Type B pancreatic cell (in vitro differentiated cells): ENCODE results near the gene SNTB2. TPM values are rescaled to one million over a fixed set of nuclear protein-coding genes. Genes with fewer than 3 reads are reported as not detected.

ENCODE experiments used
- DNase-seq: peaks from one replicate; pipeline ENCODE4 v3.0.0; 2021; ENCODE audit warnings: mixed read lengths; ENCODE audit not compliant: unreplicated experiment; ENCODE audit errors: extremely low spot score
- H3K27ac Mint-ChIP-seq: 2 replicates; pipeline ENCODE4 v1.8.0; 2021; ENCODE audit warnings: mild to moderate bottlenecking, mixed read lengths
- H3K27me3 Mint-ChIP-seq: 2 replicates; pipeline ENCODE4 v1.8.0; 2021; ENCODE audit warnings: mixed read lengths
- H3K36me3 Mint-ChIP-seq: 2 replicates; pipeline ENCODE4 v1.8.0; 2021; ENCODE audit warnings: mixed read lengths
- H3K4me1 Mint-ChIP-seq: one replicate; pipeline ENCODE4 v1.8.0; 2021; ENCODE audit warnings: mixed read lengths; ENCODE audit not compliant: unreplicated experiment
- H3K4me3 Mint-ChIP-seq: 2 replicates; pipeline ENCODE4 v1.8.0; 2021; ENCODE audit warnings: mild to moderate bottlenecking, mixed read lengths
- H3K9me3 Mint-ChIP-seq: 2 replicates; pipeline ENCODE4 v1.8.0; 2021; ENCODE audit warnings: mixed read lengths
- total RNA-seq: library from RNA; stranded (reverse); gene quantifications from 2 replicates; pipeline ENCODE4 v1.2.1, GENCODE V29; 2021; ENCODE audit warnings: low replicate concordance
- TF ChIP-seq, protein P1 (sequence below): fragments of 200-600 bp; sonication (generic); conservative IDR thresholded peaks from 2 replicates; pipeline ENCODE4 v1.5.0; 2021; ENCODE audit warnings: antibody characterized with exemption, mild to moderate bottlenecking

The SNTB2 gene
- total RNA-seq, 1 donor from 2014 or later: 22.2 TPM

DNA sequence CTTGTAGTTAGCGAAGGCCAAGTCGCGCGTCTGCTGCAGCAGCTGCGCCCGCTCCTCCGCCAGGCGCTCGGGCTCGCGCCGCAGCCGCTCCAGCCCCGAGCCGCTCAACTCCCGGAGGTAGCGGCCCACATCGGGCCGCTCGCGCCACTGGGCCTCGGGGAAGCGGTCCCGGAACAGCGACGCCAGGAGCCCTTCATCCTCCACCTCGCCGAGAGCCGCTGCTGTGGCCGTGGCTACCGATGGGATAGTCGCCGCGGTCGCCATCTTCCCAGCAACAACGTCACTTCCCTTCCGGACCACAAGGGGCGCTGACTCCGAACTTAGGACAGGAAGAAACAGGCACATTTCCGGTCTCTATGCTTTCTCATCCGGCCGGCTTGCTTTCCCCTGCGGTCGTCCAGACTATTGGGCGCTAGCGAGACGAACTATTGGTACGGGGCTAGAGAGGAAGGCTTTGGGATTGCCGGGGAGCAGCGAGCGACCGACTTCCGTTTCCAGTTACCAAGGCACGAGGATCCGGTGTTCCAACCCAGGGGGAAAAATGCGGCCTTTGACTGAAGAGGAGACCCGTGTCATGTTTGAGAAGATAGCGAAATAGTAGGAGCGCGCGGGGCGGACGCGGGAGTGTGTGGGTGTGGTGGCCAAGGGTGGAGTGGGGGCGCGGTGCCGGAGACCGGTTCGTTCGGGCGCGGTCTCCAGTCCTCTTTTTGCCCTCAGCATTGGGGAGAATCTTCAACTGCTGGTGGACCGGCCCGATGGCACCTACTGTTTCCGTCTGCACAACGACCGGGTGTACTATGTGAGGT is 152.5 kb downstream of the SNTB2 start, which contains the start of the genes COG8 and NIP7:
COG8 (minus strand) TSS at position 276 of the 806 bp plus-strand sequence; CDS start at position 264, 12 bp downstream.
NIP7 (plus strand) TSS at position 484 of the 806 bp plus-strand sequence; CDS start at position 542, 58 bp downstream.
- peak within 1 kb of the TSS; percentile 98 for H3K27ac Mint-ChIP-seq
- no peaks in the 10 kb centered on the region for H3K9me3 Mint-ChIP-seq
- H3K4me3 Mint-ChIP-seq: peak within 1 kb of the TSS; percentile 100
- H3K27me3 Mint-ChIP-seq: no peaks in the 10 kb centered on the region
- peaks cover 19% of the 10 kb centered on the region for H3K36me3 Mint-ChIP-seq
- peak; percentile 94 for DNase-seq
- H3K4me1 Mint-ChIP-seq: peaks cover 27% of the 10 kb centered on the region
- TF ChIP-seq, protein P1, sequence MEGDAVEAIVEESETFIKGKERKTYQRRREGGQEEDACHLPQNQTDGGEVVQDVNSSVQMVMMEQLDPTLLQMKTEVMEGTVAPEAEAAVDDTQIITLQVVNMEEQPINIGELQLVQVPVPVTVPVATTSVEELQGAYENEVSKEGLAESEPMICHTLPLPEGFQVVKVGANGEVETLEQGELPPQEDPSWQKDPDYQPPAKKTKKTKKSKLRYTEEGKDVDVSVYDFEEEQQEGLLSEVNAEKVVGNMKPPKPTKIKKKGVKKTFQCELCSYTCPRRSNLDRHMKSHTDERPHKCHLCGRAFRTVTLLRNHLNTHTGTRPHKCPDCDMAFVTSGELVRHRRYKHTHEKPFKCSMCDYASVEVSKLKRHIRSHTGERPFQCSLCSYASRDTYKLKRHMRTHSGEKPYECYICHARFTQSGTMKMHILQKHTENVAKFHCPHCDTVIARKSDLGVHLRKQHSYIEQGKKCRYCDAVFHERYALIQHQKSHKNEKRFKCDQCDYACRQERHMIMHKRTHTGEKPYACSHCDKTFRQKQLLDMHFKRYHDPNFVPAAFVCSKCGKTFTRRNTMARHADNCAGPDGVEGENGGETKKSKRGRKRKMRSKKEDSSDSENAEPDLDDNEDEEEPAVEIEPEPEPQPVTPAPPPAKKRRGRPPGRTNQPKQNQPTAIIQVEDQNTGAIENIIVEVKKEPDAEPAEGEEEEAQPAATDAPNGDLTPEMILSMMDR: peak; percentile 93

DNA sequence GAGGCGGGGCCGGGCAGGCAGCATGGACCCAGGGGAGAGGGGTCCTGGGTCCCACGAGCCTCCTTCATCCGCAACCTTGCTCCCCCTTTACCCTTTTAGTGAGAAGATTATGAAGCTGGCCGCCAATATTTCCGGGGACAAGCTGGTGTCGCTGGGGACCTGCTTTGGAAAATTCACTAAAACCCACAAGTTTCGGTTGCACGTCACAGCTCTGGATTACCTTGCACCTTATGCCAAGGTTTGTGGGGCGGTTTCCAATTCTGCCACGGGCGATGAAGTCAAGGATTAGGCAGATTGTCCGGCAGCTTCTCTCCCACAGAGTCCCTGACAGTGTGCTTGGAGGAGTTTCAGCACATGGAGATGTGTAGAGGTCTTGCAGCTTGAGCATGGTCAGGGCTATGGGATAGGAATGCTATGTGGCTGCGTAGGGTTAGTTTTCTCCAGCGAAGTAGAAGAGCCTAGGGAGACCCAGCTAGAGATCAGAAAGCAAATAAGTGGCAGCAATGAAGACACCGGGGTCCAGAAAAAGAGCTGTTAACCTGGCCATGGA is 153.2 kb downstream of the SNTB2 start:
- H3K27ac Mint-ChIP-seq: peak overlapping the region; percentile 98
- peaks cover 27% of the 10 kb centered on the region for H3K4me1 Mint-ChIP-seq
- H3K4me3 Mint-ChIP-seq: peak overlapping the region; percentile 100
- H3K27me3 Mint-ChIP-seq: no peaks in the 10 kb centered on the region
- DNase-seq: no peak
- no peaks in the 10 kb centered on the region for H3K9me3 Mint-ChIP-seq
- H3K36me3 Mint-ChIP-seq: peaks cover 19% of the 10 kb centered on the region
- TF ChIP-seq, protein P1: no peak

DNA sequence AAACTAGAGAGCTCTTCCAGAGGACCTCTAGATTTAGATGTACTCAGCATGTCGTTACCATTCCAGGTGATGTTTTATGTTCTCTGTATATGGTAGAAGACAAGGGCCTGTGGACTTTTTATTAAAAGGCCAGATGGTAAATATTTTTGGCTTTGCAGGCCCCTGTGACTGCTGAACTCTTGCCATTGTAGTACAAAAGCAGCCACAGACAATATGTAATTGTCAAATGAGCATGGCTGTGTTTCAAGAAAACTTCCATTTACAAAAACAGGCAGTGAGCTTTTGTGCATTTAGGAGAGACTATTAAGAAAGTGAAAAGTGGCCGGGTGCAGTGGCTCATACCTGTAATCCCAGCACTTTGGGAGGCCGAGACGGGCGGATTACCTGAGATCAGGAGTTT is 157.2 kb downstream of the SNTB2 start:
- Mint-ChIP-seq H3K4me3 (no peak overlapping the region), H3K9me3 (no peaks in the 10 kb centered on the region), H3K4me1 (peaks cover 18% of the 10 kb centered on the region), H3K36me3 (peaks cover 17% of the 10 kb centered on the region), H3K27ac (no peak overlapping the region), H3K27me3 (no peaks in the 10 kb centered on the region)
- TF ChIP-seq, protein P1: no peak
- DNase-seq: no peak

DNA sequence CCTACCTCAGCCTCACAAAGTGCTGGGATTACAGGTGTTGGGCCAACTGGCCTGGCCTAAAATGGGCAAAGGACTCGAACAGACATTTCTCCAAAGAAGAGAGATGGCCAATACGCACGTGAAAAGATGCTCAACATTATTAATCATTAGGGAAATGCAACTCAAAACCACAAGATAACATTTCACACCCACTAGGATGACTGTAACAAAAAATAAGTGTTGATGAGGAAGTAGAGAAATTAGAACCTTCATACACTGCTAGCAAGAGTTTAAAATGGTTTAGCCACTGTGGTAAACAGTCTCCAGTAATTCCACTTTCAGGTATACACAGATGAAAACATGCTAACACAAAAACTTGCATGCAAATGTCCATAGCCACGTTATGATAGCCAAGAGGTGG is 159.0 kb downstream of the SNTB2 start:
- TF ChIP-seq, protein P1: no peak
- no peak for DNase-seq
- no peaks in the 10 kb centered on the region for H3K9me3 Mint-ChIP-seq
- H3K4me3 Mint-ChIP-seq: no peak overlapping the region
- no peak overlapping the region for H3K27ac Mint-ChIP-seq
- H3K36me3 Mint-ChIP-seq: peaks cover 8% of the 10 kb centered on the region
- no peaks in the 10 kb centered on the region for H3K27me3 Mint-ChIP-seq
- H3K4me1 Mint-ChIP-seq: peaks cover 10% of the 10 kb centered on the region

DNA sequence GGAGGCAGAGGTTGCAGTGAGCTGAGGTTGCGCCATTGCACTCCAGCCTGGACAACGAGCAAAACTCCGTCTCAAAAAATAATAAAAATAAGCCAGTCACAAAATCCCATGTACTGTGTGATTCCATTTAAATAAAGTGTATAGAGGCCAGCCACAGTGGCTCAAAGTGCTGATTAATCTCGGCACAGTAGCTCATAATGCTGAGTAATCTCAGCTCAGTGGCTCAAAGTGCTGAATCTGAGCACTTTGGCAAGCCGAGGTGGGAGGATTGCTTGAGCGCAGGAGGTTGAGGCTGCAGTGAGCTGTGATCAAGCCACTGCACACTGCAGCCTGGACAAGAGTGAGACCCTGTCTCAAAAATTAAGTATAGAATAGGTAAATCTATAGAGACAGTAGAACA is 159.7 kb downstream of the SNTB2 start:
- Mint-ChIP-seq H3K27ac (no peak overlapping the region), H3K9me3 (no peaks in the 10 kb centered on the region), H3K36me3 (peaks cover 8% of the 10 kb centered on the region), H3K4me3 (no peak overlapping the region), H3K4me1 (peaks cover 9% of the 10 kb centered on the region), H3K27me3 (no peaks in the 10 kb centered on the region)
- TF ChIP-seq, protein P1: no peak
- DNase-seq: no peak
